Upper lobe of left lung (tissue), 6 donors: ENCODE measurements around the gene KRT3. TPM values are rescaled to one million over a fixed set of nuclear protein-coding genes. Genes with fewer than 3 reads are reported as not detected.

ENCODE experiments used
- ATAC-seq, 2 donors: fragments of 200-7000 bp; cut with Tn5 transposase; one replicate each; pipeline ENCODE4 v1.9.1; 2022; ENCODE audit warnings: mild to moderate bottlenecking in 2 of 2, moderate library complexity in 2 of 2; ENCODE audit not compliant: low FRiP score in 2 of 2
- DNase-seq, 2 donors: peaks; one replicate each; pipeline ENCODE4 v3.0.0-alpha.2; 2019 to 2020
- H3K27ac ChIP-seq, 4 donors: fragments of 200-600 bp; sonication (generic); one replicate each; pipeline ENCODE4 v1.5.1; 2016 to 2019
- H3K27me3 ChIP-seq, 4 donors: fragments of 200-600 bp; sonication (generic); one replicate each; pipeline ENCODE4 v1.5.1; 2017 to 2019
- H3K36me3 ChIP-seq, 4 donors: fragments of 200-600 bp; sonication (generic); one replicate each; pipeline ENCODE4 v1.5.1; 2016 to 2019
- H3K4me1 ChIP-seq, 4 donors: fragments of 200-600 bp; sonication (generic); one replicate each; pipeline ENCODE4 v1.5.1; 2018 to 2019
- H3K4me3 ChIP-seq, 4 donors: fragments of 200-600 bp; sonication (generic); one replicate each; pipeline ENCODE4 v1.5.1; 2017 to 2019; ENCODE audit warnings: mild to moderate bottlenecking in 2 of 4, moderate library complexity in 1 of 4
- H3K9me3 ChIP-seq, 4 donors: fragments of 200-600 bp; sonication (generic); one replicate each; pipeline ENCODE4 v1.5.1; 2018 to 2019
- CTCF ChIP-seq, 6 experiments: fragments of 450-650 bp in 4 of 6; fragments of 200-600 bp in 2 of 6; sonication (generic) in 2 of 6; IDR thresholded peaks; one replicate each; pipeline ENCODE4 v1.5.1; 2016 to 2019; ENCODE audit warnings: antibody characterized with exemption in 6 of 6
- EP300 ChIP-seq, 4 donors: sonication (generic); formaldehyde crosslinking; IDR thresholded peaks; one replicate each; pipeline ENCODE4 v1.5.1; 2017; ENCODE audit warnings: antibody characterized with exemption in 4 of 4, control low read depth in 2 of 4
- POLR2A ChIP-seq, 4 donors: fragments of 450-650 bp; IDR thresholded peaks; one replicate each; pipeline ENCODE4 v1.5.1; 2016 to 2017; ENCODE audit warnings: antibody characterized with exemption in 4 of 4, mild to moderate bottlenecking in 2 of 4
- POLR2AphosphoS5 ChIP-seq, 2 donors: sonication (generic); formaldehyde crosslinking; IDR thresholded peaks; one replicate each; pipeline ENCODE4 v1.5.1; 2017; ENCODE audit warnings: antibody characterized with exemption in 2 of 2
- WGBS, 2 donors: methylation state at CpG; one replicate each; pipeline ENCODE4 v1.1.5; 2017 to 2018; 5-methylcytosine and 5-hydroxymethylcytosine counted together
- total RNA-seq, 6 donors: library from RNA; depleted of rRNA in 4 of 6; stranded (reverse); fragments of >200 nt in 4 of 6; gene quantifications; one replicate each; pipeline versions ENCODE4 v1.1.0 to v1.2.1, GENCODE V29; 2016 to 2021
- donor health status: DM: no; HTN: no; CAD: no; lungs with moderate emphysema.
- donor health status: DM: no; HTN: yes; CAD: no; lungs with severe emphysema.

Gene KRT3
- total RNA-seq, 6 donors from 2014 or later, result not detected

- DNase-seq, result no peak
- ATAC-seq, result no peak
- Histone ChIP-seq H3K9me3 (no peaks in the 10 kb centered on the region), H3K4me1 (no peaks in the 10 kb centered on the region), H3K27ac (no peak overlapping the region), H3K4me3 (no peak overlapping the region), H3K36me3 (no peaks in the 10 kb centered on the region), H3K27me3 (no peaks in the 10 kb centered on the region)
- no peak for TF ChIP-seq POLR2AphosphoS5 (IDR thresholded peaks at IDR 0.05)
- no peak for TF ChIP-seq CTCF (IDR thresholded peaks at IDR 0.05)
- no peak for TF ChIP-seq POLR2A (IDR thresholded peaks at IDR 0.05)
- no peak for TF ChIP-seq EP300 (IDR thresholded peaks at IDR 0.05)
- WGBS, 2 donors, result 85 to 91% methylated on average over 6 of the region's 6 CpGs
These were observed 42.1 kb upstream of the KRT3 start for GRCh38 chr12:52837781-52838608.

- Histone ChIP-seq H3K4me1 (no peaks in the 10 kb centered on the region), H3K4me3 (no peak overlapping the region), H3K27me3 (no peaks in the 10 kb centered on the region), H3K9me3 (no peaks in the 10 kb centered on the region), H3K36me3 (no peaks in the 10 kb centered on the region), H3K27ac (no peak overlapping the region)
- ATAC-seq (no peak), DNase-seq (no peak)
- TF ChIP-seq POLR2A (IDR thresholded peaks at IDR 0.05), result no peak
- 76 to 81% methylated on average over 9 of the region's 9 CpGs for WGBS, 2 donors
These were observed 41.5 kb upstream of the KRT3 start for GRCh38 chr12:52837413-52837741.

GRCh38 chr12:52836491-52837412 lies 40.8 kb upstream of the KRT3 start:
- WGBS, 2 donors, result 85 to 87% methylated on average over 8 to 9 of the region's 9 CpGs
- ATAC-seq (no peak), DNase-seq (no peak)
- TF ChIP-seq CTCF (IDR thresholded peaks at IDR 0.05) (no peak), EP300 (IDR thresholded peaks at IDR 0.05) (no peak), POLR2AphosphoS5 (IDR thresholded peaks at IDR 0.05) (no peak), POLR2A (IDR thresholded peaks at IDR 0.05) (no peak)
- Histone ChIP-seq H3K27me3 (no peaks in the 10 kb centered on the region), H3K27ac (no peak overlapping the region), H3K9me3 (no peaks in the 10 kb centered on the region), H3K4me3 (no peak overlapping the region), H3K4me1 (no peaks in the 10 kb centered on the region), H3K36me3 (no peaks in the 10 kb centered on the region)

GRCh38 chr12:52836042-52836466 lies 40.1 kb upstream of the KRT3 start:
- 58 to 85% methylated on average over 3 to 7 of the region's 7 CpGs for WGBS, 2 donors
- Histone ChIP-seq H3K27ac (no peak overlapping the region), H3K36me3 (no peaks in the 10 kb centered on the region), H3K9me3 (no peaks in the 10 kb centered on the region), H3K4me1 (no peaks in the 10 kb centered on the region), H3K27me3 (no peaks in the 10 kb centered on the region), H3K4me3 (no peak overlapping the region)
- no peak for TF ChIP-seq POLR2A (IDR thresholded peaks at IDR 0.05)
- no peak for TF ChIP-seq POLR2AphosphoS5 (IDR thresholded peaks at IDR 0.05)
- TF ChIP-seq CTCF (IDR thresholded peaks at IDR 0.05), result no peak
- TF ChIP-seq EP300 (IDR thresholded peaks at IDR 0.05), result no peak
- DNase-seq (no peak), ATAC-seq (peak in 1 of 2 donors; percentile 25)

GRCh38 chr12:52835271-52836041 lies 39.5 kb upstream of the KRT3 start:
- Histone ChIP-seq H3K36me3 (no peaks in the 10 kb centered on the region), H3K4me1 (no peaks in the 10 kb centered on the region), H3K27ac (no peak overlapping the region), H3K27me3 (no peaks in the 10 kb centered on the region), H3K9me3 (no peaks in the 10 kb centered on the region), H3K4me3 (no peak overlapping the region)
- DNase-seq (no peak), ATAC-seq (no peak)
- 70 to 88% methylated on average over 15 of the region's 15 CpGs for WGBS, 2 donors
- TF ChIP-seq CTCF (IDR thresholded peaks at IDR 0.05) (no peak), EP300 (IDR thresholded peaks at IDR 0.05) (no peak), POLR2A (IDR thresholded peaks at IDR 0.05) (no peak), POLR2AphosphoS5 (IDR thresholded peaks at IDR 0.05) (no peak)
